HL-60/S4 (cell line): ENCODE measurements around the gene CERK.
"Not testable (repeated sequence)": the region's sequence is repeated elsewhere in the genome, so short reads cannot be mapped to it uniquely, and the experiment has no call there.

Experiments
- in situ Hi-C: fragments of 300-500 bp; cut with MboI; formaldehyde crosslinking; loops from 2 replicates; pipeline ENCODE4 v1.14.3; 2022; ENCODE audit warnings: low sequenced_read_pairs

The CERK gene

GRCh38 chr22:46737976-46738646 lies at the start of gene CERK:
TSS of gene CERK (minus strand) at chr22:46738252. CDS start at chr22:46738148, 104 bp downstream.
- in situ Hi-C loops = no loop called here

- in situ Hi-C loops = no loop called here
These were observed 45.7 kb upstream of the CERK start for GRCh38 chr22:46783721-46784120.

- in situ Hi-C loops = not testable (repeated sequence)
These were observed 44.1 kb upstream of the CERK start for GRCh38 chr22:46782200-46782599.

- in situ Hi-C loops = no loop called here
These were observed 43.2 kb upstream of the CERK start for GRCh38 chr22:46781291-46781690.

GRCh38 chr22:46780453-46780852 lies 42.4 kb upstream of the CERK start:
- in situ Hi-C loops = no loop called here

GRCh38 chr22:46779651-46780050 lies 41.6 kb upstream of the CERK start:
- in situ Hi-C loops = no loop called here

GRCh38 chr22:46779023-46779422 lies 41.0 kb upstream of the CERK start:
- in situ Hi-C loops = no loop called here

GRCh38 chr22:46777609-46777970 lies 39.5 kb upstream of the CERK start:
- in situ Hi-C loops = no loop called here

- in situ Hi-C loops = no loop called here
These were observed 39.0 kb upstream of the CERK start for GRCh38 chr22:46776876-46777608.

GRCh38 chr22:46775850-46776826 lies 38.1 kb upstream of the CERK start:
- in situ Hi-C loops = no loop called here

- in situ Hi-C loops = no loop called here
These were observed 37.2 kb upstream of the CERK start for GRCh38 chr22:46774980-46775849.

- in situ Hi-C loops = no loop called here
These were observed 36.4 kb upstream of the CERK start for GRCh38 chr22:46774253-46774979.

- in situ Hi-C loops = no loop called here
These were observed 35.0 kb upstream of the CERK start for GRCh38 chr22:46773076-46773475.

GRCh38 chr22:46770726-46771125 lies 32.7 kb upstream of the CERK start:
- in situ Hi-C loops = no loop called here

- in situ Hi-C loops = no loop called here
These were observed 32.1 kb upstream of the CERK start for GRCh38 chr22:46770151-46770641.

- in situ Hi-C loops = no loop called here
These were observed 31.7 kb upstream of the CERK start for GRCh38 chr22:46769706-46770105.

GRCh38 chr22:46769191-46769675 lies 31.2 kb upstream of the CERK start:
- in situ Hi-C loops = no loop called here

GRCh38 chr22:46767249-46767985 lies 29.4 kb upstream of the CERK start:
- in situ Hi-C loops = no loop called here

GRCh38 chr22:46766611-46767010 lies 28.6 kb upstream of the CERK start:
- in situ Hi-C loops = no loop called here
